Sigmoid colon (tissue), 4 donors: ENCODE data around the gene MUC7.

ENCODE experiments used
- POLR2AphosphoS5 ChIP-seq, 4 donors: sonication (generic); formaldehyde crosslinking; IDR thresholded peaks; one replicate each; pipeline ENCODE4 v1.6.1; 2017; ENCODE audit warnings: antibody characterized with exemption in 4 of 4
- TF ChIP-seq, protein P1 (sequence below), 4 experiments: fragments of 450-650 bp in 3 of 4; fragments of 200-600 bp in 1 of 4; IDR thresholded peaks; one replicate each; pipeline ENCODE4 v1.5.1; 2016 to 2019; ENCODE audit warnings: antibody characterized with exemption in 4 of 4, mild to moderate bottlenecking in 3 of 4, moderate library complexity in 2 of 4

DNA sequence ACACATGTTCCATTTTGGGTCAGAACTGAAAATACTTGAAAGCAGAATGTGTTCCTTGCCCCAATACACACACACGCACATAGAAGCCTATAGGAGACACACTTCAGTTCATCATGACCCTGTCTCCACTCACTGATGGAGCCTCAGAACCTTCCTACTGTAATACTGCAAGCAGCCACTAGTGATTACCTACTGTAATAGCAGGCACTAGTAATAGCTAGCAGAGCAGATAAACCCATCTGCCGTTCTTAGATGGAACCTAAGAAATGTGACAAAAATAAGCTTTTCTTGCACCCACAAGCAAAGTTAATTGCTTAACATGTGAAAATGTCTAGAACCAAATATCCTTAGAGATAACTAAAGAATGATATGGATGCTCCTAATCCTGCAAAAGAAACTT lies 60.0 kb downstream of the MUC7 start:
- TF ChIP-seq, protein P1, sequence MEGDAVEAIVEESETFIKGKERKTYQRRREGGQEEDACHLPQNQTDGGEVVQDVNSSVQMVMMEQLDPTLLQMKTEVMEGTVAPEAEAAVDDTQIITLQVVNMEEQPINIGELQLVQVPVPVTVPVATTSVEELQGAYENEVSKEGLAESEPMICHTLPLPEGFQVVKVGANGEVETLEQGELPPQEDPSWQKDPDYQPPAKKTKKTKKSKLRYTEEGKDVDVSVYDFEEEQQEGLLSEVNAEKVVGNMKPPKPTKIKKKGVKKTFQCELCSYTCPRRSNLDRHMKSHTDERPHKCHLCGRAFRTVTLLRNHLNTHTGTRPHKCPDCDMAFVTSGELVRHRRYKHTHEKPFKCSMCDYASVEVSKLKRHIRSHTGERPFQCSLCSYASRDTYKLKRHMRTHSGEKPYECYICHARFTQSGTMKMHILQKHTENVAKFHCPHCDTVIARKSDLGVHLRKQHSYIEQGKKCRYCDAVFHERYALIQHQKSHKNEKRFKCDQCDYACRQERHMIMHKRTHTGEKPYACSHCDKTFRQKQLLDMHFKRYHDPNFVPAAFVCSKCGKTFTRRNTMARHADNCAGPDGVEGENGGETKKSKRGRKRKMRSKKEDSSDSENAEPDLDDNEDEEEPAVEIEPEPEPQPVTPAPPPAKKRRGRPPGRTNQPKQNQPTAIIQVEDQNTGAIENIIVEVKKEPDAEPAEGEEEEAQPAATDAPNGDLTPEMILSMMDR (IDR thresholded peaks at IDR 0.05): no peak
- no peak for TF ChIP-seq POLR2AphosphoS5 (IDR thresholded peaks at IDR 0.05)
